HCT116 (cell line): ENCODE data around the gene CRB3. TPM values are rescaled to one million over a fixed set of nuclear protein-coding genes. Genes with fewer than 3 reads are reported as not detected.

ENCODE experiments used
- ATAC-seq: fragments of 200-7000 bp; cut with Tn5 transposase; 2 replicates; pipeline ENCODE4 v1.9.1; 2020; ENCODE audit warnings: mild to moderate bottlenecking, moderate library complexity
- BruUV-seq: library from RNA; stranded (reverse); fragments of 400-500 nt; replicated peaks from 2 replicates; lab custom pipeline; 2021; lab: Mats Ljungman, UMichigan
- CTCF ChIA-PET: fragments of 300-600 bp; sonication (Branson Sonifier 250); formaldehyde crosslinking; loops from one replicate; lab custom pipeline; 2021; ENCODE audit warnings: antibody characterized with exemption; lab: Charles Lee
- POLR2A ChIA-PET: fragments of 300-600, 350-600 bp; sonication (Branson Sonifier 250); formaldehyde crosslinking; loops from one replicate; lab custom pipeline; 2021; ENCODE audit warnings: antibody characterized with exemption; lab: Charles Lee
- RAD21 ChIA-PET, 2 experiments: fragments of 300-600 bp; sonication (Branson Sonifier 250); formaldehyde crosslinking; loops; one replicate each; lab custom pipeline; 2023; ENCODE audit warnings: low total read pairs in 2 of 2; ENCODE audit not compliant: uncharacterized antibody in 2 of 2, unreplicated experiment in 2 of 2, low non-redundant PET in 1 of 2; lab: Charles Lee
- DNase-seq: peaks from one replicate; pipeline ENCODE4 v3.0.0-alpha.2; 2010; ENCODE audit warnings: low read depth, low spot score
- H2AFZ ChIP-seq: fragments of 200-600 bp; shearing (Covaris generic), sonication (generic); 2 replicates; pipeline ENCODE4 v1.6.1; 2017; ENCODE audit warnings: low read depth, mixed run types, mixed read lengths, antibody characterized with exemption, low read length; ENCODE audit not compliant: poor library complexity, severe bottlenecking
- H3K27ac ChIP-seq: 2 replicates; pipeline ENCODE4 v1.5.1; 2012; ENCODE audit warnings: low read depth, low read length
- H3K27me3 ChIP-seq: fragments of 200-600 bp; sonication (generic); 2 replicates; pipeline ENCODE4 v1.6.1; 2016; ENCODE audit warnings: mixed run types, low read length, mixed read lengths; ENCODE audit not compliant: insufficient read depth
- H3K36me3 ChIP-seq, 2 experiments: fragments of 200-500 bp in 1 of 2; fragments of 200-600 bp in 1 of 2; sonication (Bioruptor generic) in 1 of 2; sonication (generic) in 1 of 2; 2 replicates each; pipeline versions ENCODE4 v1.5.1 to v1.6.1; 2014 to 2016; ENCODE audit warnings: low read length in 2 of 2, inconsistent platforms in 1 of 2, mixed read lengths in 1 of 2, mixed run types in 1 of 2; ENCODE audit not compliant: insufficient read depth in 2 of 2, control insufficient read depth in 1 of 2
- H3K4me1 ChIP-seq, 2 experiments: fragments of 200-600 bp in 1 of 2; sonication (generic) in 1 of 2; 2 replicates each; pipeline versions ENCODE4 v1.5.1 to v1.6.1; 2012 to 2017; ENCODE audit warnings: low read length in 2 of 2, inconsistent platforms in 1 of 2, mild to moderate bottlenecking in 1 of 2, mixed read lengths in 1 of 2, mixed run types in 1 of 2, moderate library complexity in 1 of 2; ENCODE audit not compliant: insufficient read depth in 2 of 2, control insufficient read depth in 1 of 2
- H3K4me2 ChIP-seq: fragments of 200-600 bp; sonication (generic); 2 replicates; pipeline ENCODE4 v1.6.1; 2017; ENCODE audit warnings: mixed run types, low read length, mixed read lengths
- H3K4me3 ChIP-seq, 2 experiments: fragments of 200-600 bp in 1 of 2; sonication (generic) in 1 of 2; replicated peaks in 1 of 2; 2 replicates each; pipeline ENCODE4 v1.5.1; 2011 to 2016; ENCODE audit warnings: low read length in 2 of 2, control low read depth in 1 of 2, low read depth in 1 of 2, mild to moderate bottlenecking in 1 of 2, mixed read lengths in 1 of 2, mixed run types in 1 of 2
- H3K79me2 ChIP-seq: fragments of 200-600 bp; sonication (generic); 2 replicates; pipeline ENCODE4 v1.6.1; 2017; ENCODE audit warnings: mild to moderate bottlenecking, mixed run types, low read length, moderate library complexity, mixed read lengths; ENCODE audit not compliant: insufficient read depth
- H3K9ac ChIP-seq: fragments of 200-600 bp; sonication (generic); 2 replicates; pipeline ENCODE4 v1.6.1; 2016; ENCODE audit warnings: low read length, mixed read lengths
- H3K9me2 ChIP-seq: fragments of 200-600 bp; sonication (generic), shearing (Covaris generic); 2 replicates; pipeline ENCODE4 v1.6.1; 2017; ENCODE audit warnings: mixed run types, mild to moderate bottlenecking, moderate library complexity; ENCODE audit not compliant: insufficient read depth
- H3K9me3 ChIP-seq, 2 experiments: fragments of 200-500 bp in 1 of 2; fragments of 200-600 bp in 1 of 2; sonication (Bioruptor generic) in 1 of 2; sonication (generic) in 1 of 2; 2 replicates each; pipeline ENCODE4 v1.6.1; 2014 to 2017; ENCODE audit warnings: low read length in 2 of 2, mixed read lengths in 2 of 2, inconsistent platforms in 1 of 2, low read depth in 1 of 2, mild to moderate bottlenecking in 1 of 2, mixed run types in 1 of 2, moderate library complexity in 1 of 2; ENCODE audit not compliant: control insufficient read depth in 1 of 2, insufficient read depth in 1 of 2
- H4K20me1 ChIP-seq: fragments of 200-600 bp; sonication (generic), shearing (Covaris generic); 2 replicates; pipeline ENCODE4 v1.6.1; 2017; ENCODE audit warnings: mixed run types, mild to moderate bottlenecking, moderate library complexity; ENCODE audit not compliant: insufficient read depth
- CBX3 ChIP-seq: IDR thresholded peaks from 2 replicates; pipeline ENCODE4 v1.6.1; 2012; ENCODE audit warnings: low read depth
- CTCF ChIP-seq, 3 experiments: fragments of 200-600 bp in 1 of 3; sonication (generic) in 1 of 3; IDR thresholded peaks in 2 of 3; conservative IDR thresholded peaks in 1 of 3; 2 replicates each; pipeline ENCODE4 v1.5.1; 2012 to 2017; ENCODE audit warnings: low read depth in 2 of 3, low read length in 2 of 3, antibody characterized with exemption in 1 of 3, borderline replicate concordance in 1 of 3, control low read depth in 1 of 3, mild to moderate bottlenecking in 1 of 3, mixed read lengths in 1 of 3, mixed run types in 1 of 3, moderate library complexity in 1 of 3; ENCODE audit not compliant: insufficient read depth in 1 of 3
- ELF1 ChIP-seq: IDR thresholded peaks from 2 replicates; pipeline ENCODE4 v1.6.1; 2012; ENCODE audit warnings: low read depth, borderline replicate concordance
- JUND ChIP-seq: IDR thresholded peaks from 2 replicates; pipeline ENCODE4 v1.6.1; 2012
- POLR2A ChIP-seq: IDR thresholded peaks from 2 replicates; pipeline ENCODE4 v1.7.0; 2011; ENCODE audit warnings: borderline replicate concordance; ENCODE audit not compliant: insufficient read depth, insufficient read length; ENCODE audit errors: extremely low read depth
- POLR2AphosphoS5 ChIP-seq: IDR thresholded peaks from 2 replicates; pipeline ENCODE4 v1.6.1; 2011; ENCODE audit warnings: mild to moderate bottlenecking, low read depth, low read length, moderate library complexity
- REST ChIP-seq: IDR thresholded peaks from 2 replicates; pipeline ENCODE4 v1.6.1; 2012; ENCODE audit warnings: low read depth
- TCF7L2 ChIP-seq: IDR thresholded peaks from 2 replicates; pipeline ENCODE4 v1.7.0; 2011; ENCODE audit warnings: borderline replicate concordance, inconsistent platforms; ENCODE audit not compliant: insufficient read depth, insufficient read length; ENCODE audit errors: extremely low read depth
- ZFX ChIP-seq: fragments of 450-650 bp; IDR thresholded peaks from 2 replicates; pipeline ENCODE4 v1.6.1; 2017
- intact Hi-C: fragments of 100-400 bp; cut with micrococcal nuclease; formaldehyde crosslinking; loops from 2 replicates; pipeline ENCODE4 v1.10.0; 2022
- total RNA-seq: library from RNA; stranded (reverse); gene quantifications from one replicate; pipeline ENCODE4 v1.2.1, GENCODE V29; 2021; ENCODE audit not compliant: unreplicated experiment
- TF ChIP-seq, protein P1 (sequence below): IDR thresholded peaks from 2 replicates; pipeline ENCODE4 v1.6.1; 2012

CRB3 gene
- total RNA-seq, 1 experiment from 2014 or later: 40.5 TPM

GRCh38 chr19:6491802-6492592, 27.9 kb downstream of the CRB3 start:
- CTCF ChIA-PET: interaction anchor here (0.6 kb wide), 1 partner anchor 25 kb away, joined by 3 read pairs; no protein-coding TSS in a partner anchor
- no peak for ATAC-seq
- POLR2A ChIA-PET: no interaction called here

More at GRCh38 chr19:6491802-6492592, 27.9 kb downstream of the CRB3 start:
- no peaks in the 10 kb centered on the region for H3K4me1 ChIP-seq
- no peaks in the 10 kb centered on the region for H3K79me2 ChIP-seq
- no peak for TF ChIP-seq CTCF (IDR thresholded peaks at IDR 0.05 in 2 of 3, conservative IDR thresholded peaks at IDR 0.05 in 1 of 3; ENCODE audit: borderline replicate concordance in 1 of 3, insufficient read depth in 1 of 3, low read depth in 2 of 3, low read length in 2 of 3)
- TF ChIP-seq TCF7L2: no peak
- TF ChIP-seq POLR2A: no peak
- TF ChIP-seq, protein P1, sequence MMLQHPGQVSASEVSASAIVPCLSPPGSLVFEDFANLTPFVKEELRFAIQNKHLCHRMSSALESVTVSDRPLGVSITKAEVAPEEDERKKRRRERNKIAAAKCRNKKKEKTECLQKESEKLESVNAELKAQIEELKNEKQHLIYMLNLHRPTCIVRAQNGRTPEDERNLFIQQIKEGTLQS: no peak
- TF ChIP-seq ZFX: no peak
- no peak for TF ChIP-seq REST
- no peak for TF ChIP-seq JUND
- TF ChIP-seq POLR2AphosphoS5: no peak
- no peak for TF ChIP-seq ELF1
- TF ChIP-seq CBX3: no peak
- TF ChIP-seq, all 23 proteins: peak for 0
- no peak for DNase-seq
- Histone ChIP-seq H3K36me3 (no peaks in the 10 kb centered on the region), H4K20me1 (no peaks in the 10 kb centered on the region), H3K27ac (no peak overlapping the region), H3K9ac (no peak overlapping the region), H3K27me3 (no peaks in the 10 kb centered on the region), H3K4me3 (no peak overlapping the region), H2AFZ (no peak overlapping the region), H3K9me2 (no peaks in the 10 kb centered on the region), H3K9me3 (peaks cover 0 to 10% of the 10 kb centered on the region in 2 experiments; a peak in 1 of 4 replicates), H3K4me2 (no peak overlapping the region)
- RAD21 ChIA-PET: no interaction called here
- BruUV-seq: no TSS peak
- intact Hi-C loops: no loop called here
